ENCODE measurements around the gene MKNK2.

- TF ChIP-seq CTCF (IDR thresholded peaks at IDR 0.05) (no peak), POLR2A (IDR thresholded peaks at IDR 0.05) (no peak)
Observed at GRCh38 chr19:2046046-2046907, 4.8 kb downstream of the MKNK2 start.

Measured in lower leg skin (tissue), 3 donors.